HG02623 (cell line): Measurements from ENCODE around the gene SYT7.

Experiments
- ATAC-seq: cut with Tn5 transposase; IDR thresholded peaks from one replicate; pipeline ENCODE4 v1.9.1; 2021; ENCODE audit warnings: moderate library complexity; ENCODE audit not compliant: unreplicated experiment

SYT7 gene

DNA sequence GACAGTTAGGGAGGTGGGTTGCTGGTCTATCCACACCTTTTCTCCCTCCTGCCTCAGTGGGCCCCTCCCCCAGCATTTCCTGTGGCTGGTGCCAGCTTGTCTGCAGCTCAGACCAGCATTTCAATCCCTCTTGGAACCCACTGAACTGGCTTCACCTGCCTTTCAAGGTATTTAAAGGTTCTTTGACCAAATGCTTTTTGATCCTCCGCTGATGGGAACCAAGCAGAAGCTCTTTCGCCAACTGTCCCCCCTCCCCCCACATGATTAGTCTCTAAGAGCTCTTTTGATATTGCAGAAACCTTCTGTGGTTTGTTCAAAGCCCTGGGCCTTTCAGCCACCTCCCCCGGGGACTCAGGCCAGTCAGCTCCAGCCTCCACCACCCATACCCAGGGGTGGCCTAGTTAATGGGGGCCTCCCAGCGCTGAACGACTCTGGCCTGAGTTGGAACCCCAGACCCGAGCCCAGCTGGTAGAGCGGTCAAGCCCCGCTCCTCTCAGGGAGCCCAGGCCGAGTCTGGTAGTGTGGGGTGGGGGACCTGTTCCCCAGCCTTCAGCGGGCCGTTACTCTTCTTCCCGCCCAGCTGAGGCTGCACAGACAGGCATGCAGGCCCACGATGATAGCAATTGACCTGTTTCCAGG, 6.0 kb upstream of the SYT7 start:
- no peak for ATAC-seq

DNA sequence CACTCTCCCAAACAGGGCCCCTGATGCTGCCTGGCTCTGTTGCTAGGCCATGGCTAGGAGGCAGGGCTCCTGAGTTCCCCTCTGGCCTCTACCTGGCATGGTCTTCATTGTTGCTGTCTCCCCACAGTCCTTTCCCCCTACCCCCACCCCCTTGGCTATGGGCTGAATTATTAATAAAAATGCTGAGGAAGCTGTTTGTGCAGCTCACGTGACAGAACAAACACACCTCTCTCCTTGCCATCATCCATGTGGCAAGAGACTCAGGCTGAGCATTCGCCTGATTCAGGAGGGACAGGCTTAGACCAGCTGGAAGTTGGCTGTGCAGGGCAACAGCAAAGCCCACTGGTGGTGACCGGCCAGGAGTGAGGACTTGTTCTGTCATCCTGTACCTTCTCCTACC, 4.2 kb upstream of the SYT7 start:
- ATAC-seq = no peak

DNA sequence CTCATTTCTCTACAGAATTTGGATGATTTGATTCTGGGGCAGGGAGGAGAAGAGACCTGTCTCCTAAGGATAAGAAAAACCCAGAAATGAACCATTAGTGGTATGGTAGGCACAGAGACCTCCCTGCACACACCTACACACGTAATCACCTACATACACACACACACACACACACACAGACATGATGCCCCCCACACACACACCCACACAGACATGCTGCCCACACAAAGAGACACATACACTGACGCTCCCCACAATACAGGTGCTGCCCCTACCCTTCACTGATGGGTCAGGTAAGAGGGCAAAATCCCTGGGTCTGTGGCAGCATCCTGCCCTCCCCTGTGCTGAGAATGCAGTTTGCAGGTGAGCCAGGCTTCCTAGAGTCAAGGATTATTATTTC, 1.1 kb upstream of the SYT7 start:
- no peak for ATAC-seq

DNA sequence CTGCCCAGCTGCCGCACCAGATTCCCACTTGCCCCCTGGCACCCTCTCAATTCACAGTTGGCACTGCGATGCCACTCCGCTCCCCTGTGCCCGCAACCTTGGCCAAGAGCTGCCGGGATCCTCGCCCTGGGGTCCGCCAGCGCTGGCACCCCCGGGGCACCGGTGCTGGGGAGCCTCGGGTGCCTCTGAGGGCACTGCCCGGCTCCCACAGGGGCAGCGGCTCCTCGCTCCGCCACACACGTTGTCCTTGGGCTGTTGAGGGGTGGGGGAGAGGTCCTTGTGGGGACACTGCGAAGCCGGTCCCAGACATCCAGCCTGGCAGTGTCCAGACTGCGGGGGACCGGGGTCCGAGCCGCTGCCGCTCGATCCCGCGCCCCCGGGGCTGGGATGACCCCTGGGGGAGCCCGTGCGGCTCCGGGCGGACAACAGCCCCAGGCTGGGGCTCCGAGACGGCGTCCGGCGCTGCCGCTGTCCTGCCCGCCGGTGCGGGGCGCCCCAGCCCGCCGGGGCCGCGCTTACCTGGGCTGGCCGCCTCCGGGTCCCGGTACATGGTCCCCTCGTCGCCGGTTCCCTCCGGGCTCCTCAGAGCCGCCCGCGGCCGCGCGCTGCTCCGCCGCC, 496 bp downstream of the SYT7 start:
- ATAC-seq = no peak

DNA sequence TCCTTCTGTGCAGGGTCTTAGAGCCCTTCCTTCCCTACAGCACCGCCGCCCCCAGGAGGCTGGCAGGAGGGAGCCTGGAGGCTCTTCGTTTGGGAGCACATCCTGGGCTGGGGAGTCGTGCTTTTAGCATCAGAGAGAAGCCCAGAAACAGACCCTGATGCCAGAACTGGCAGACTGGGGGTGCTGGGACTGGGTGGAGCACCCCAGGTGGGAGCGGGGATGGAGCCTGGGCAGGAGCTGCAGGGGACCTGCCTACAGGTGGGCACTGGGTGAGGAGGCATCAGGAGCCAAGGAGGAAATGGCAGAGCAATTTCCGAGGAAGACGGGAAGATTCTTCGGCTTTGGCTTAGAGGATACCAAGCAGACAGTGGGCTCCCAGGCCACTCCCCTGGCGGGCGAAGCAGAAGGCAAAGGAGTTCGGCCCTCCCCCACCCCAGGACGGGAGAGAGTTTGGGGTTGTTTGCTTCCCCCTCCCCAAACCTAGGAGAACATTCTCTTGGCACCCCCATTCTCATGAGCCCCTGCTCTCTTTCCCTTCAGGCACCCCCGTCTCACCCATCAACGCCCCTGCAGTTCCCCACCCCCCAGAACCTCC, 1.1 kb downstream of the SYT7 start:
- no peak for ATAC-seq

DNA sequence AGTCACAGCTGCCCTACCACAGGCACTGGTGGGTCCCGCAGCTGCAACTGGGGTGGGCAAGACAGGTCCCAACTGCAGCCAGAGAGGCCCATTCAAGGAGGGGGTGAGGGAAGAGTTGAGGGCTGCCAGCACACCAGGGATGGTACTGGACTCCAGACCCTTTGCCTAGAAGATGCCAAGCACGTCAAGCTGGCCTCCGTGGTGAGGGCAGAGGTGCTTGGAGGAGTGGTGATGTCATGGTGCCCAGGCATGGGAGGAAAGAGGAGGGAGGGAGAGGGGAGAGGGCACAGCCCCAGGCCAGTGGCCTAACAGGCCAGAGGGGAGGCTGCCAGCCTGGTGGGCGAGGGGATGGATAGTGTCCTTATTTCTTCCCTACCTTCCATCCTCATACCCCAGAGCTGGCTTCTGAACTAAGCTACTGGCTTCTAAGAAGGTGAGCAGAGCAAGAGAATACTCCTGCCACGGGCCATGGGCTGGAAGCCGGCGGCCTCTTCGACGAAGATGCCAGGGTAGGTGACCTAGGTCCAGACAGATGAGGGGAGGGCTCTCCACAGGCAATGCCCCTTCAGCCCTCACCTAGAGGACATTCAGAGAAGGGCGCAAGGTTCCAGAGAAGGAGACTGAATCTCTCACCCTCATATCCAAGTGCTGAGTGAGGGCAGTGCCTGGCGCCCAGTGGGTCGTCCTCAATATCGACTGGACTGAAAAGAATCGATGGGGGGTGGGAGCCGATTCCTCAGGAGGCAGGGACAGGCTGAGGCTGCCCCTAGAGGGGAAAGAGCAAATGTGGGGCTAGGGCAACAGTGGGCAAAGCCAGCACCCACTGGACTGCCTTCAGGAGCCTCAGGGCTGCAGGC, 1.8 kb downstream of the SYT7 start:
- no peak for ATAC-seq

DNA sequence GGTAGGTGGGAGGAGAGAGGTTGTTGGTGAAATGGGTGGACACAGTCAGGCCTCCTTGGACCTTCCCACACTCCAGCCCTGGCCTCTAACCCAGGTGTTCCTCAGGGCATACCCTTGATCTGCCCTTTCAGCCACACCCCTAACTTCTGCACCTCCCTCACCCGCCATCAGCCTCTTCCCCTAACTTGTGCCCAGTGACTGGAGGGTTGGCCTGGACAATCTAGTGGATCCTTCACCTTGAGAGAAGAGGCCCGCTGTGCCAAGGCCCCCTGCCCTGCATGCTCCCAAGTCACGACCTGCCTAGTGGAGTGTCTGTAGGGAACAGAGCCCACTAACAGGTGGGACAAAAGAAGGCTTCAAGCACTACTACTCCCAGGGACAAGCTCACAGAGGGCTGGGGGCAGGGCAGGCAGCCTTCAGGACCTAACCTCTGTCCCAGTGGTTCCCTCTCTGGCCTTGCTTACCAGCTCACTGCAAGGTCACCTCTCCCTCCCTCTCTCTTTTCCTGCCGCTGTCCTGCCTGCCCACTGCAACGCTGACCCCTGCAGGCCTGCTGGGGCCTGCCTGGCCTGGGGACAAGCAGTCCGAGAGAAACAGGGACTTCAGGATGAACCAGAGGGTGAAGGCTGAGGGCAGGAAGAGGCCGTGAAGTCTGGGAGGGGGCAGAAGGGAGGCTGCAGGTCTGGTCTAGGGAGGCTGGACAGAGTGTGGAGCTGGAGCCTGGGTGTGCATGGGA, 3.3 kb downstream of the SYT7 start:
- ATAC-seq = no peak

DNA sequence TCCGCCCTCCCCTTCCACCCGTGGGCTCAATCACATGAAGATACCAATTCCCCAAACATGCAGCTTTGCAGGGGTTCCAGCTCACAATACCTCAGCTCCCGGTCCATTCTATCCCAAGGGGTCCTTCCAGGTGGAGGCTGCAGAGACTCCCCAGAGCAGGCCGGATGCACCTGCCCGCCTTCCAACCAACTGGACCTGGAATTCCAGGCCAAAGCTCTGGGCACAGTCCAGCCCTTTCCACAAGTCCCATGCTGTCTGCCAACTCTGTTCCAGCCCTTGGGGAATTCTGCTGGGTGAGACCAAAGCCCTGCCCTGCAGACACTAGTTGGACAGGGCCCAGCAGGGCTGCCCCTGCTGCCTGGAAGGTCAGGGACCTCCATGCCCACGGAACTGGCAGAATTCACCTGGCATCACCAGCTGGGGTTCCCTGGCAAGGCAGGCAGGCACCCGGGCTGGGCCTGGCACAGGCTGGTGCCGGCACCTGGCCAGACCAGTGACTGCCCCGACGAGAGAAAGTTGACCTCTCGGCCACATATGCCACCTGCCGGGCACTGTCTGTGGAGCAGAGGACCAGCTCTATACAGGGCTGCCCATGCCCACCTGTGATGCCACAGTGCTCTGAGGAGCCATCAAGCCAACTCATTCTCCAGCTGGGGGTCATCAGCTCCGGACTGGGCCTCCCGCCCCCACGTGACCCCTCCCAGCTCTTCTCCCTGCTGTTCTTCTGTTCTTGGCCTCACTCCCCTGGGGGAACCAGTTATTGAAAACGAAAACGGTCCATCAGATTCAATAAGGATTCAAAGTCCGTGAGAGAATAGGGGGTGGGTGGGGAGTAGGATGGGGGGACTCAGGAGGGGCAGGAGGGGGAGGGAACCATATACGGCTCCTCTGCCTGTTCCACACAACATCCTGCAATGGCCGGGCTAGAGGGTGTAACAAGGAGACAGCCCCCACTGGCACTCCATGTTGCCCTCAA, 4.7 kb downstream of the SYT7 start:
- no peak for ATAC-seq

DNA sequence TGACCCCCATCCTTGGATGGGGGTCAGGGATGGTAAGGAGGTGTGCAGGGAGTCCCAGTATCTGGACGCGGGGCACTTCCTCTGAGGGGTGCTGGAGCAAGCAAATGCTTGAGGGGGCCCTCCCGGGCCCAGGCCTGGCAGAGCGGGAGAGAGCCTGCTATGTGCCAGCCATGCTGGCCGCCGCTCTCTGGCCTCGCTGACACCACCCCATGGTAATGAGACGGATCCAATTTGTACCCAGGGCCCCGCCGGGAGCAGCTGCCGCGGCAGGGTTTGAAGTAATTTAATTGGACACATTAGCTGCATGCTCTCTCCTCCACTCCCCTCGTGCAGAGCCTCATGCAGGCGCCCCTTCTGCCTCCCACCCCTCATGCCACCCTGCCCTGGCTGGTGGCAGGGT, 6.3 kb downstream of the SYT7 start:
- no peak for ATAC-seq

DNA sequence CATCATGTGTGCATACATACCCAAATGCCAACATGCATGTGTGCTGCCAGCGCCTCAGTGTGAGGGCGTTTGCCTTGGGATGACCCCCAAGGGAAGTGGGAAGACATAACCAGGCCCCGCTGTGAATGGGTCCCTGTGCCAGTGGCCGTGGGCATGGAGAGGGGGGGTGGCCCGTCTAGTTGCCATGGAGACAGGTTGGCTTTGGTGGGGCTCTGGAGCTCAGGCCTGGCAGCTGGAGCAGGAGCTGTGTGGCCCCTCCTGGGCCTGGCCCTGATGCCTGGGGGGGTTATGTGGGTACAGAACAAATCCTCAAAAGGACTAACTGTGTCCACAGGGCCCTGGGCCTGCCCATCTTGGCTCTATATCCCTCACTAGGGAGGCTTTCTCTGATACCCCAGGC, 8.0 kb downstream of the SYT7 start:
- ATAC-seq = no peak

DNA sequence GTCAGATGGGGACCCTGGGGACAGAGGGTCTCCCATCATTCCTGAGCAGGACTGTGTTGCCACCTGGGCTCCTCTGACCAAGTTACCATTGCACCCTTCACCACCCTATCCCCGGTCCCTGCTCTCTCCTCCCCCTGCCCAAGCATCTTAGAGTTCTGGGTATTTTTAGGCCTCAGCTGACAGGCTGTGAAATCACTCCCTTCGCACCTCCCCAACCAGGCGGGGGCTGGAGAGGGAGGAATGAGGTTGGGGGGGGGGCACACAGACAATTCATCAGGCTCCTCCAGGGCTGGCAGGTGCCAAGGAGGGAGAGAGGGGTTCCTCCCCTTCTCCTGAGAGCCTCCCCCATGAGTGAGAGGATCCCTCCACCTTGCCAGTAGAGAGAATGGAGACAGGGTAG, 9.0 kb downstream of the SYT7 start:
- ATAC-seq = no peak

DNA sequence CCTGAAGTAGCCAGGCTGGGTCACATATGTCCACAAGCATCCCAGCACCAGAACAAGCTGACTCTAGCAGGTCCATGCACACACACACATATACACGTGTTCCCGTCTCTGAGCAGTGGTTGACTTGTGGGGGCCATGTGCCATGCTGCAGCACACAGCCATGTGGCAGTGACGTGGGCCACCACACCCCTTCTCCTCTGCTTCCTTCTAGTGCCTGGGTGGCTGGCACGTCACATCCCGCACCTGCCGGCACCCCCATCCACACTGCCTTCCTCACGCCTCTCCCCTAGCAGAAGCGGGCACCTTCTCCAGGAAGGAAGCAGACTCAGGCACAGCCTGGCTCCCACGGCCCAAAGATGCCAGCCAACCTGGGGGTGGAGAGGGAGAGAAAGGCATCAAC, 9.5 kb downstream of the SYT7 start:
- no peak for ATAC-seq

DNA sequence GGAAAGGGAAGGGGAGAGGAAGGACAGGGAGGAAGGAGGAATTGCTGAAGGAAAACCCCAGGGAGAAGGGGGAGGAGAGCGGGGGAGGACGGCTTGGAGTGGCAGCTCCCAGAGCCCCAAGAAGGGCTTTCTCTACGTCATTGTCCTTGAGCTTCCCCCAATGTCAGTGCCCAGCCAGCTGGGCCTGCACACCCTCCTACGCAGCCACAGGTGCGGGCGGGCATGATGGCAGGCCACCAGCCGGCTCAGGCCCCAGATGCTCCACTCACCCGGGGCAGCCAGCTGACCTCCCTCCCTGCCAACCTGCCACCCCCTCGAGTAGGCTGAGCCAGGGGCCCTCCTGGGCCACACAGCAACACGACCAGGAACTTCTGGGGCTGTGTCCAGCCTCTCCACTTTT, 11.2 kb downstream of the SYT7 start:
- no peak for ATAC-seq

DNA sequence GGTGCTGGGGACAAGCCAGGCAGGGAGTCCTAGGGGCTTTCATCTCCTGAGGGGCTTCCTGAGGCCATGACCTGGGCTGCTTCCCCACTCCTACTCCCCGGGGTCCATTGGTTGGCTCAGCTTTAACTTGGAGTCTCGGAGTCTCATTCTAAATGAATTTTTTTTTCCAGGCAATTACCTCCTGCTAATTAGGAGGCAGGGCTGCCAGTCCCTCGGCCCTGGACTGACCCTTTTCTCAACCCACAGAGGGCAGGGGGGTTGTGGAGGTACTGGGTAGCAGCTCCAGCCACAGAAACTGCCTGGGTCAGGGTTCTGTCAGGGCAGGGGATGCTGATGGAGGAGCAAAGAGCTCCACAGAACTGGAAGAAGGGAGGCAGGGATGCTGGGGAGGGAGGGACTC, 11.9 kb downstream of the SYT7 start:
- no peak for ATAC-seq

DNA sequence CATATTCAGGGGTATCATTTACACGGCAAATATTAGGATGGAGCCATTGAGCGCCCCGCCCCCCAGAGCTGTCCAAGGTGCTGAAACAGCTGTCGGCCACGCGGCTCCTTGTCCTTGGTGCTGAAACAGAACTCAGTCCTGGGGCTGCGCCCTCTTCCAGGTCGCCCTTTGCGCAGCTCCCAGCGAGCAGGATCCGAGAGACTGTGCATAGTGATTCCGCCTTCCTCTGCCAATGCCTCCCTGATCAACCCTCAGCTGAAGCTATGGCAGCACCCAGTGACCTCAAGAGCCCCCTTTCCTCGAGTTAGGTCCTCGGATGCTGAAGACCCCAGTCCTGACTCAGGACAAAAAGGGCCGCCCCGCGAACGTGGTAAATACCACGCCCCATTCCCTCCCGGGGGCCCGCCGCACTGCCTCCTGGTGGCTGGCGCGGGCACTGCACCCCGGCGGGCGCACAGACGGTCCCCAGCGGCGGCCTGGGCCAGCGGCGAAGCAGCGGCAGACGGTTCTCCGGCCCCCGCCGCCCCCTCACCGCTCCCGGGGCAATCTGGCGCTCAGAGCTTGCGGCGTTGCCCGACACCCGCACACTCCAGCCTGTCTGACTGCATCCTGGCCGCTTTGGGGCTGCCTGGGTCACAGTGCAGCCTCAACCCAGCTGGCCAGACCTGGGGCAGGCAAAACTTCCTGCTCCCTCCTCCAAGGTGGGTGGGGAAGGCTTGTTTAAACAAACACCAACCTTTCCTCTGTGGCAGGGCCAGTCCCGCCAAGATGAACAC, 13.4 kb downstream of the SYT7 start:
- no peak for ATAC-seq

DNA sequence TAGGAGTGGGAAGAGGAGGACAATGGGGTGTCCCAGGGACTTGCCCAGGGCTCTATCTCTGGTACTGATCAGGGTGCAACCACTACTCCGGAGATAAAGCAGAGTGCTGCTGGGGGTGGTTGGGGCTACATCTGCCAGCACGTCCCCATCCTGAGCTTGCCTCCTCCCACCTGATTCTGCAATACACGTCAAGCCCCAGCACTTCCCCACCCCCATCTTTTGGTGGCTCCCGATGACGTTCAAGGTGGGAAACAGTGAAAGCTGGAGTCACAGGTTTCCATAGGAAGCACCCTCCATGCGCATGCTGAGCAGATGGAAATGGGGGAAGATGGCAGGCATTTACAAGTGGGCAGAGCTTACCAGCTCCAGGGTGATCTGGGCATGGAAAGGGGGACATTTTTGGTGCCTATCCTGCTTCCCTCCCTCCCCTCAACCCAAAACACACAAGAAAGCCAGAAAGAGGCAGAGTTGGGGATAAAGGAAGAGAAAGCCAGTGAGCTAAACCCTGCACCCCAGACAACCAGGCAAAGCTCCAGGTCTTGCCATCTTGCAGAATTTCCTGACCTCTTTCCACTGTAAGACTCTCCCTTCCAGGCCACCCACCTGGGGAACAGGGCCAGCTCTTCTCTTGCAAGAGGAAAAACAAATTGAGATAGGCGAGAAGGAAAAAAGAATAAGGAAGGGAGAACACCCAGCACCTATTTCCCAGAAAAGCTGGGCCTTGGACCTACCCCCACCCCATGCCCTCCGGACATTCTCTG, 15.8 kb downstream of the SYT7 start:
- no peak for ATAC-seq

DNA sequence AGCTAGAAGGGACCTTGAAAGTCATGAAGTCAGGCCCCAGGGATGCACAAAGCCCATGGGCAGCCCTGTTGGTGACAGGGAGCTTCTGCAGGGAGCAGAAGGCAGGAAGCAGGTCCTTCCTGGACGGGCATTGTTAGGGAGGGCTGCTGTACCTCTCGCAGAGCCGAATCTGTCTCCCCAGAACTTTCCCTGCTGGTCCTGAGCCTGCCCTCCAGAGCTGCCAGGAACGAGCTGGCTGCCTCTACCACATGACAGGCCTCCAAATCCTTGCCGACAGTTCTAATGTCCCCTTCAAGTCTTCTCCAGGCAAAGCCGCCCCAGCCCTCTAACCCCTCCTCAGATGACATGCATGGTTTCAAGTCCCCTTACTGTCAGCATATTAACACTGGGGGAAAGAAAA, 20.1 kb downstream of the SYT7 start:
- no peak for ATAC-seq

DNA sequence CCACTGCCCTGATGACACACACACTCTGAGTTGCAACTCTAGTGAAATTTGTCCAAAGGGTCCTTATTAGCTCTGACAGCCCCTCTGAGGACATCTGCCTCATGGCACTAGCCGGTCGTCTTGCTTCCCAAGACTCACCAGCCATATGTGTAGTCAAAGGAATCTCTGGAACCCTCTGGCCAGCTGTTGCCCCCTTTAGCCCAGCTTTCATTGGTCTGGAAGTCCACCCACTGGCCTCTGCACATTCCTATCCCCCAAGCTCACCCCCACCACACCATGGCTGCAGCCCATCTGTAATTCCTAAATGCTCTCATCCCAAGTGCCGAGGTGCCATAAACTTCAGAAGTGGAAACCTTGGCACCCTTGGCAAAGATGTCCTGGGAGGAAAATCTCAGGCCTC, 24.3 kb downstream of the SYT7 start:
- no peak for ATAC-seq

DNA sequence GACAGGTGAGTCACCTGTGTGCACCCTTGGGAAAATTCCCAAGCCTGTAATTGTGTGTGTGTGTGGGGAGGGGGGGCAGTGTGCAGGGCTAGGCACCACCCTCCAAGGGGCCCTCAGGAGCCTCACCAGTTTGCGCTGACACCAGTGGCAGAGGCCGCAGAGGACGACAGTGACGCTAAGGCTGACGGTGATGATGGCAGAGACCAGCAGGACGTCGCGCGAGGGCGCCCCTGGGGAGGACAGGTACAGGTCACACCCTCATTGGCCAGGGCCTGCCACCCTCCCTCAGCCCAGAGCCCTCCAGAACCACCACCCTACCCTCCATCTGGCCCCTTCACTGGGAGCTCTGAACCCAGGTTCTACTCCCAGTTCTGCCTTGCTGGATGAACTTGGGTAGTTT, 24.9 kb downstream of the SYT7 start:
- ATAC-seq = no peak
